Mesothelial cell of epicardium (in vitro differentiated cells): ENCODE data around the gene NCL. TPM values are rescaled to one million over a fixed set of nuclear protein-coding genes. Genes with fewer than 3 reads are reported as not detected.

Experiments used
- DNase-seq, 2 experiments: peaks; one replicate each; pipeline ENCODE4 v3.0.0; 2021; ENCODE audit warnings: low spot score in 2 of 2; ENCODE audit not compliant: unreplicated experiment in 2 of 2
- H3K27ac Mint-ChIP-seq: 2 replicates; pipeline ENCODE4 v1.8.0; 2021; ENCODE audit warnings: mixed read lengths
- H3K27me3 Mint-ChIP-seq: 2 replicates; pipeline ENCODE4 v1.8.0; 2021; ENCODE audit warnings: low read depth, mixed read lengths
- H3K36me3 Mint-ChIP-seq: 2 replicates; pipeline ENCODE4 v1.8.0; 2021; ENCODE audit warnings: mixed read lengths
- H3K4me1 Mint-ChIP-seq: 2 replicates; pipeline ENCODE4 v1.8.0; 2021; ENCODE audit warnings: mixed read lengths
- H3K4me3 Mint-ChIP-seq: 2 replicates; pipeline ENCODE4 v1.8.0; 2021; ENCODE audit warnings: mild to moderate bottlenecking, moderate library complexity, mixed read lengths
- H3K9me3 Mint-ChIP-seq: 2 replicates; pipeline ENCODE4 v1.8.0; 2021; ENCODE audit warnings: mixed read lengths
- total RNA-seq: library from RNA; stranded (reverse); gene quantifications from 3 replicates; pipeline ENCODE4 v1.2.1, GENCODE V29; 2021
- TF ChIP-seq, protein P1 (sequence below): fragments of 200-600 bp; sonication (generic); IDR thresholded peaks from one replicate; pipeline ENCODE4 v1.5.0; 2021; ENCODE audit warnings: antibody characterized with exemption; ENCODE audit not compliant: unreplicated experiment

Gene NCL, protein sequence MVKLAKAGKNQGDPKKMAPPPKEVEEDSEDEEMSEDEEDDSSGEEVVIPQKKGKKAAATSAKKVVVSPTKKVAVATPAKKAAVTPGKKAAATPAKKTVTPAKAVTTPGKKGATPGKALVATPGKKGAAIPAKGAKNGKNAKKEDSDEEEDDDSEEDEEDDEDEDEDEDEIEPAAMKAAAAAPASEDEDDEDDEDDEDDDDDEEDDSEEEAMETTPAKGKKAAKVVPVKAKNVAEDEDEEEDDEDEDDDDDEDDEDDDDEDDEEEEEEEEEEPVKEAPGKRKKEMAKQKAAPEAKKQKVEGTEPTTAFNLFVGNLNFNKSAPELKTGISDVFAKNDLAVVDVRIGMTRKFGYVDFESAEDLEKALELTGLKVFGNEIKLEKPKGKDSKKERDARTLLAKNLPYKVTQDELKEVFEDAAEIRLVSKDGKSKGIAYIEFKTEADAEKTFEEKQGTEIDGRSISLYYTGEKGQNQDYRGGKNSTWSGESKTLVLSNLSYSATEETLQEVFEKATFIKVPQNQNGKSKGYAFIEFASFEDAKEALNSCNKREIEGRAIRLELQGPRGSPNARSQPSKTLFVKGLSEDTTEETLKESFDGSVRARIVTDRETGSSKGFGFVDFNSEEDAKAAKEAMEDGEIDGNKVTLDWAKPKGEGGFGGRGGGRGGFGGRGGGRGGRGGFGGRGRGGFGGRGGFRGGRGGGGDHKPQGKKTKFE
- 631 to 645 TPM (median 634 TPM) in 3 replicates for total RNA-seq

DNA sequence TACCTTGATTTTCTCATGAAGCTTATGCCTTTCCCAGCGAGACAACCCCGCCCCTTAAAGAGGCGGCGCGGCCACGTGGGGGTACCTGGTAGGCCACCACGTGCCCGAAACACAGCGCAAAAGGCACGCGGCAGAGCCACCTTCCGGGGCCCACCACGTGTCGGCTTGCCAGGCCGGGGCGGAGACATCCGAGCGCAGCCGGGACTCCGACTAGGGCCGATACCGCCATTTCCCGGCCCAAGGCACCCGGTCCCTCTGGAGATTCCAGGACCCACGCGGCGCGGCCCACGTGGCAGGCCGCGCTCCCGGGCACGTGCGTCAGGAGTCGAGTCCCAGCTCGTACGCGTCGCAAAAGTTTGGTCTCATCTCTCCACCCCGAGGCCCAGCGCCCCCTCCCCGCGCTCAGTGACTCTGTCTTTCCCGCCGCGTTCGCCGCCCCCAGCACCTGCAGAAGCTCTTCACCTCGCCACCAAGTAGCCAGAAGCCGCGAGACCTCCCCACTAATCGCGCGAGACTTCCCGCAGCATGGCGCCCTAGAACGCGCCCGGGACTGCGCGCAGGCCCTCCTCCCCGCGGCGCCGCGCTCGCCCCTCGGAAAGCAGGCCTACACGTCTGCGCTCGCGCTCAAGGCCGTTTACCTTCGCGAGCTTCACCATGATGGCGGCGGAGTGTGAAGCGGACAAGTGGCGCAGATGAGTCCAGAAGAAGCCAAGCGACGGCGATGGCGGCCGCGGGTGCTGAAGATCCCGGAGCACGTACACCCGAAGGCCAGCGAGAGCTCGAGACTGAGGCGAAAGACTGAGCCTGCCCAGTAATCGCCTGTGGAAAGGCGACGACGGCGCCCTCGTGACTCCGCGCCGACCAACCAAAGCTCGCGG is at the start of gene NCL:
NCL (minus strand) TSS at position 787 of the 878 bp plus-strand sequence; CDS start at position 656, 131 bp downstream.
- peak; percentile 69 to 85 for DNase-seq
- no peaks in the 10 kb centered on the region for H3K9me3 Mint-ChIP-seq
- TF ChIP-seq, protein P1, sequence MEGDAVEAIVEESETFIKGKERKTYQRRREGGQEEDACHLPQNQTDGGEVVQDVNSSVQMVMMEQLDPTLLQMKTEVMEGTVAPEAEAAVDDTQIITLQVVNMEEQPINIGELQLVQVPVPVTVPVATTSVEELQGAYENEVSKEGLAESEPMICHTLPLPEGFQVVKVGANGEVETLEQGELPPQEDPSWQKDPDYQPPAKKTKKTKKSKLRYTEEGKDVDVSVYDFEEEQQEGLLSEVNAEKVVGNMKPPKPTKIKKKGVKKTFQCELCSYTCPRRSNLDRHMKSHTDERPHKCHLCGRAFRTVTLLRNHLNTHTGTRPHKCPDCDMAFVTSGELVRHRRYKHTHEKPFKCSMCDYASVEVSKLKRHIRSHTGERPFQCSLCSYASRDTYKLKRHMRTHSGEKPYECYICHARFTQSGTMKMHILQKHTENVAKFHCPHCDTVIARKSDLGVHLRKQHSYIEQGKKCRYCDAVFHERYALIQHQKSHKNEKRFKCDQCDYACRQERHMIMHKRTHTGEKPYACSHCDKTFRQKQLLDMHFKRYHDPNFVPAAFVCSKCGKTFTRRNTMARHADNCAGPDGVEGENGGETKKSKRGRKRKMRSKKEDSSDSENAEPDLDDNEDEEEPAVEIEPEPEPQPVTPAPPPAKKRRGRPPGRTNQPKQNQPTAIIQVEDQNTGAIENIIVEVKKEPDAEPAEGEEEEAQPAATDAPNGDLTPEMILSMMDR: no peak
- H3K27ac Mint-ChIP-seq: peak within 1 kb of the TSS; percentile 100
- H3K36me3 Mint-ChIP-seq: peaks cover 29% of the 10 kb centered on the region
- peaks cover 34% of the 10 kb centered on the region for H3K4me1 Mint-ChIP-seq
- H3K4me3 Mint-ChIP-seq: peak within 1 kb of the TSS; percentile 96
- no peaks in the 10 kb centered on the region for H3K27me3 Mint-ChIP-seq

- no peaks in the 10 kb centered on the region for H3K27me3 Mint-ChIP-seq
- H3K4me3 Mint-ChIP-seq: peak overlapping the region; percentile 92
- H3K36me3 Mint-ChIP-seq: peaks cover 4% of the 10 kb centered on the region
- H3K9me3 Mint-ChIP-seq: no peaks in the 10 kb centered on the region
- peaks cover 21% of the 10 kb centered on the region for H3K4me1 Mint-ChIP-seq
- H3K27ac Mint-ChIP-seq: peak overlapping the region; percentile 100
- TF ChIP-seq, protein P1: no peak
- no peak for DNase-seq
Measured at GRCh38 chr2:231513746-231514224, 49.5 kb upstream of the NCL start.

DNA sequence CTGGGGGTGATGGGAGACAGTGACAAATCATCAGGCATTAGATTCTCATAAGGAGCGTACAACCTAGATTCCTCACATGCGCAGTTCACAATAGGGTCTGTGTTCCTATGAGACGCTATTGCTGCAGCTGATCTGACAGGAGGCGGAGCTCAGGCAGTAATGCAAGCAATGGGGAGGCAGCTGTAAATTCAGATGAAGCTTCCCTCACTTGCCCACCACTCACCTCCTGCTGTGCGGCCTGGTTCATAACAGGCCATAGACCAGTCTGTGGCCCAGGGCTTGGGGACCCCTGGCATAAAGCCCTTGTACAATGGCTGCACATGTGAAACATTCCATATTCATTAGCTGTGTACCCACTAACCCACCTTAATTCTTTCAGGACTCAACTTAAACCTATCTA is 47.9 kb upstream of the NCL start:
- Mint-ChIP-seq H3K4me1 (peaks cover 21% of the 10 kb centered on the region), H3K27ac (peak overlapping the region; percentile 82), H3K27me3 (no peaks in the 10 kb centered on the region), H3K36me3 (peaks cover 6% of the 10 kb centered on the region), H3K4me3 (peak overlapping the region; percentile 24), H3K9me3 (no peaks in the 10 kb centered on the region)
- TF ChIP-seq, protein P1: no peak
- no peak for DNase-seq

GRCh38 chr2:231503766-231504165 is 39.5 kb upstream of the NCL start:
- H3K36me3 Mint-ChIP-seq: peaks cover 10% of the 10 kb centered on the region
- H3K4me3 Mint-ChIP-seq: no peak overlapping the region
- TF ChIP-seq, protein P1: no peak
- no peaks in the 10 kb centered on the region for H3K9me3 Mint-ChIP-seq
- H3K27ac Mint-ChIP-seq: no peak overlapping the region
- no peak for DNase-seq
- no peaks in the 10 kb centered on the region for H3K27me3 Mint-ChIP-seq
- H3K4me1 Mint-ChIP-seq: no peaks in the 10 kb centered on the region

DNA sequence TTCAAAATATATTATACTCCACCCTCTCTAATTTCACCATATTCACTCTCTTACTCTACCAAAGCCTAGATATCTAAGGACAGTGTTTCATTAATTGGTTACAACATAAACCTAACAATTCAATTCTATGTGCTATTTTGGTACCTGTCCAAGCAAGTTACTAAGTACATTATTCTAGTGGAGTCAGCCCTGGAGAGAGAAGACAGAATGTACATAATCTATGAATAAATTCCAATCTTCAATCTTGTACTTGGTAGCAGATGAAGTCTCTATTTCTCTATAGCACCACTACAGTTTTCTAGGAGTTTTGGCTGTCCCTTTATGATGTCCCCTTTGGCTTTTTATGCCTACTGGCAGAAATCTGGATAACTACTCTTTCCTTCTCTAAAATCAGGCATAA is 38.3 kb upstream of the NCL start:
- Mint-ChIP-seq H3K9me3 (no peaks in the 10 kb centered on the region), H3K36me3 (peaks cover 10% of the 10 kb centered on the region), H3K4me3 (no peak overlapping the region), H3K4me1 (no peaks in the 10 kb centered on the region), H3K27me3 (no peaks in the 10 kb centered on the region), H3K27ac (no peak overlapping the region)
- DNase-seq: no peak
- TF ChIP-seq, protein P1: no peak
